Endodermal cell (in vitro differentiated cells): ENCODE data around the gene APH1B. TPM values are rescaled to one million over a fixed set of nuclear protein-coding genes. Genes with fewer than 3 reads are reported as not detected.
A peak's percentile ranks its signal among the peaks of the same experiment; 100 is the strongest.

Experiments
- DNase-seq: peaks from one replicate; pipeline ENCODE4 v3.0.0-alpha.2; 2017
- H3K27ac ChIP-seq: 2 replicates; pipeline ENCODE4 v1.5.1; 2013; ENCODE audit warnings: mild to moderate bottlenecking, low read depth, low read length, moderate library complexity
- H3K27me3 ChIP-seq: 2 replicates; pipeline ENCODE4 v1.6.1; 2013; ENCODE audit warnings: mild to moderate bottlenecking, low read length, moderate library complexity; ENCODE audit not compliant: insufficient read depth, control insufficient read depth, poor library complexity, severe bottlenecking
- H3K36me3 ChIP-seq: 2 replicates; pipeline ENCODE4 v1.7.0; 2013; ENCODE audit warnings: mild to moderate bottlenecking, low read length, moderate library complexity; ENCODE audit not compliant: control insufficient read depth, insufficient read depth
- H3K4me1 ChIP-seq: one replicate; pipeline ENCODE4 v1.7.0; 2013; ENCODE audit warnings: low read length; ENCODE audit not compliant: control insufficient read depth, insufficient read depth
- H3K4me3 ChIP-seq: 2 replicates; pipeline ENCODE4 v1.5.1; 2013; ENCODE audit warnings: mild to moderate bottlenecking, low read length, moderate library complexity
- H3K9ac ChIP-seq: 2 replicates; pipeline ENCODE4 v1.6.1; 2013; ENCODE audit warnings: mild to moderate bottlenecking, low read length, moderate library complexity; ENCODE audit not compliant: poor library complexity, severe bottlenecking; ENCODE audit errors: extremely low read depth
- H3K9me3 ChIP-seq: 2 replicates; pipeline ENCODE4 v1.6.1; 2013; ENCODE audit warnings: mild to moderate bottlenecking, low read length, moderate library complexity; ENCODE audit not compliant: control insufficient read depth
- H3K27ac Mint-ChIP-seq: 2 replicates; pipeline ENCODE4 v1.8.0; 2020; ENCODE audit warnings: mixed read lengths
- H3K27me3 Mint-ChIP-seq: 2 replicates; pipeline ENCODE4 v1.8.0; 2021; ENCODE audit warnings: mild to moderate bottlenecking, mixed read lengths; ENCODE audit not compliant: insufficient read depth
- H3K36me3 Mint-ChIP-seq: 2 replicates; pipeline ENCODE4 v1.8.0; 2020; ENCODE audit warnings: low read depth, mixed read lengths
- H3K4me1 Mint-ChIP-seq: 2 replicates; pipeline ENCODE4 v1.8.0; 2020; ENCODE audit warnings: mixed read lengths
- H3K4me3 Mint-ChIP-seq: 2 replicates; pipeline ENCODE4 v1.8.0; 2020; ENCODE audit warnings: mild to moderate bottlenecking, moderate library complexity, mixed read lengths
- H3K9me3 Mint-ChIP-seq: 2 replicates; pipeline ENCODE4 v1.8.0; 2020; ENCODE audit warnings: mild to moderate bottlenecking, mixed read lengths
- CTCF ChIP-seq: fragments of 200-600 bp; sonication (generic); conservative IDR thresholded peaks from 2 replicates; pipeline ENCODE4 v1.5.0; 2021; ENCODE audit warnings: antibody characterized with exemption, mild to moderate bottlenecking
- WGBS, 2 experiments: methylation state at CpG; one replicate each; pipeline versions ENCODE4 v1.1.5 to v1.1.7; 2013; ENCODE audit warnings: missing lambda C conversion rate in 2 of 2, mixed read lengths in 1 of 2; ENCODE audit not compliant: insufficient coverage in 1 of 2, insufficient read length in 1 of 2; 5-methylcytosine and 5-hydroxymethylcytosine counted together
- total RNA-seq, 2 donors: library from RNA; stranded (reverse); fragmentation: NEBNext Ultra II Directional in 1 of 2; extraction: Animal tissue kit (Norgen Biotek cat#: 25700) in 1 of 2; gene quantifications; 2 replicates in 1 of 2; 3 replicates in 1 of 2; pipeline ENCODE4 v1.2.1, GENCODE V29; 2021

Gene APH1B
- total RNA-seq, 2 donors from 2014 or later: 19.5 to 22.7 TPM

DNA sequence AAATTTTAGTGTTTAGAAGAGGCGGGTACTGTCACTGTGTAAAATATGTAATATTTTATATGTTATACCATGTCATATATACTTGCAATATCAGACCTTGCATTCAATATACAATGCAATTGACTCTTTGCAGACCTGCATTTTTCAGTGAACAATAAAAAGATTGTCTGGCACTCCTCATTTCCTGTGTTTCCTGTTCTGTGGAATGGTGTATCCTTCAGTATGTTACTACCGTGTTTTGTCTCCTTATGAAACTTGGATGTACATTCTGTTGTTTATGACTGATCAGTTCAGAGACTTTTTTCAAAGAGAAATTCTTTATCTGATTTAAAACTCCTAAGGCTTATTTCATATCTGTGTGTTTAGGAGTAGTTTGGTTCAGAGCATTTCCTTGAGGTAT, 31.5 kb downstream of the APH1B start:
- Mint-ChIP-seq H3K27me3 (no peaks in the 10 kb centered on the region), H3K9me3 (no peaks in the 10 kb centered on the region), H3K36me3 (peaks cover 4% of the 10 kb centered on the region), H3K4me1 (peaks cover 11% of the 10 kb centered on the region), H3K4me3 (no peak overlapping the region), H3K27ac (no peak overlapping the region)
- no peak overlapping the region for H3K4me3 ChIP-seq
- peaks cover 14% of the 10 kb centered on the region for H3K4me1 ChIP-seq
- TF ChIP-seq CTCF: no peak
- H3K27ac ChIP-seq: no peak overlapping the region
- H3K9ac ChIP-seq: no peak overlapping the region
- no peaks in the 10 kb centered on the region for H3K27me3 ChIP-seq
- H3K9me3 ChIP-seq: no peaks in the 10 kb centered on the region
- 93 to 100% methylated on average over 1 of the region's 2 CpGs for WGBS, 2 experiments
- H3K36me3 ChIP-seq: no peaks in the 10 kb centered on the region
- DNase-seq: no peak

- WGBS, 2 experiments: 89 to 94% methylated on average over 2 to 3 of the region's 3 CpGs
- H3K9me3 ChIP-seq: no peaks in the 10 kb centered on the region
- peaks cover 14% of the 10 kb centered on the region for H3K4me1 ChIP-seq
- H3K27ac ChIP-seq: no peak overlapping the region
- no peak overlapping the region for H3K9ac ChIP-seq
- Mint-ChIP-seq H3K36me3 (peaks cover 4% of the 10 kb centered on the region), H3K4me1 (peaks cover 20% of the 10 kb centered on the region), H3K27ac (no peak overlapping the region), H3K9me3 (no peaks in the 10 kb centered on the region), H3K27me3 (no peaks in the 10 kb centered on the region), H3K4me3 (no peak overlapping the region)
- no peak overlapping the region for H3K4me3 ChIP-seq
- no peak for DNase-seq
- H3K36me3 ChIP-seq: no peaks in the 10 kb centered on the region
- TF ChIP-seq CTCF: no peak
- H3K27me3 ChIP-seq: no peaks in the 10 kb centered on the region
Observed at GRCh38 chr15:63310646-63311045, 33.2 kb downstream of the APH1B start.

- Histone ChIP-seq H3K27me3 (no peaks in the 10 kb centered on the region), H3K4me1 (peaks cover 3% of the 10 kb centered on the region), H3K9me3 (no peaks in the 10 kb centered on the region), H3K36me3 (no peaks in the 10 kb centered on the region), H3K4me3 (no peak overlapping the region), H3K27ac (no peak overlapping the region), H3K9ac (no peak overlapping the region)
- no peak for TF ChIP-seq CTCF
- H3K4me1 Mint-ChIP-seq: peaks cover 28% of the 10 kb centered on the region
- WGBS, 2 experiments: 57% methylated on average over 1 of the region's 1 CpG; no CpG with 5 or more reads in 1 of the 2 experiments
- H3K27ac Mint-ChIP-seq: peak overlapping the region; percentile 78
- no peak overlapping the region for H3K4me3 Mint-ChIP-seq
- H3K27me3 Mint-ChIP-seq: no peaks in the 10 kb centered on the region
- peak; percentile 41 for DNase-seq
- no peaks in the 10 kb centered on the region for H3K9me3 Mint-ChIP-seq
- no peaks in the 10 kb centered on the region for H3K36me3 Mint-ChIP-seq
Observed at GRCh38 chr15:63312286-63312685, 34.9 kb downstream of the APH1B start.
